ENCODE data around the gene PPFIBP1. TPM values are rescaled to one million over a fixed set of nuclear protein-coding genes. Genes with fewer than 3 reads are reported as not detected.

The PPFIBP1 gene
- total RNA-seq, 1 donor from 2014 or later: 31.1 TPM

- Histone ChIP-seq H3K4me3 (ENCODE audit: low read depth, low read length) (no peak overlapping the region), H3K27me3 (ENCODE audit: control insufficient read depth, insufficient read depth, low read length) (no peaks in the 10 kb centered on the region), H3K36me3 (ENCODE audit: control insufficient read depth, insufficient read depth, low read length) (peaks cover 2% of the 10 kb centered on the region)
- no peak for FAIRE-seq
- DNase-seq (ENCODE audit: low read depth): peak; percentile 59
- no peak for TF ChIP-seq CTCF (IDR thresholded peaks at IDR 0.05; ENCODE audit: insufficient read depth, low read length, severe bottlenecking)
These were observed 50.0 kb downstream of the PPFIBP1 start for GRCh38 chr12:27573972-27574371.

- no peak for TF ChIP-seq CTCF (IDR thresholded peaks at IDR 0.05; ENCODE audit: insufficient read depth, low read length, severe bottlenecking)
- H3K27me3 ChIP-seq (ENCODE audit: control insufficient read depth, insufficient read depth, low read length): no peaks in the 10 kb centered on the region
- FAIRE-seq (no peak), DNase-seq (ENCODE audit: low read depth) (no peak)
- H3K36me3 ChIP-seq (ENCODE audit: control insufficient read depth, insufficient read depth, low read length): peaks cover 2% of the 10 kb centered on the region
- no peak overlapping the region for H3K4me3 ChIP-seq (ENCODE audit: low read depth, low read length)
These were observed 51.2 kb downstream of the PPFIBP1 start for GRCh38 chr12:27575090-27575761.

GRCh38 chr12:27575762-27576118 lies 51.7 kb downstream of the PPFIBP1 start:
- DNase-seq (ENCODE audit: low read depth) (no peak), FAIRE-seq (no peak)
- no peak for TF ChIP-seq CTCF (IDR thresholded peaks at IDR 0.05; ENCODE audit: insufficient read depth, low read length, severe bottlenecking)
- no peaks in the 10 kb centered on the region for H3K27me3 ChIP-seq (ENCODE audit: control insufficient read depth, insufficient read depth, low read length)
- peaks cover 2% of the 10 kb centered on the region for H3K36me3 ChIP-seq (ENCODE audit: control insufficient read depth, insufficient read depth, low read length)
- H3K4me3 ChIP-seq (ENCODE audit: low read depth, low read length): no peak overlapping the region

GRCh38 chr12:27576667-27577347 lies 52.8 kb downstream of the PPFIBP1 start:
- DNase-seq (ENCODE audit: low read depth): no peak
- no peak overlapping the region for H3K4me3 ChIP-seq (ENCODE audit: low read depth, low read length)
- TF ChIP-seq CTCF (IDR thresholded peaks at IDR 0.05; ENCODE audit: insufficient read depth, low read length, severe bottlenecking): no peak
- H3K27me3 ChIP-seq (ENCODE audit: control insufficient read depth, insufficient read depth, low read length): no peaks in the 10 kb centered on the region
- FAIRE-seq: no peak
- peaks cover 2% of the 10 kb centered on the region for H3K36me3 ChIP-seq (ENCODE audit: control insufficient read depth, insufficient read depth, low read length)

GRCh38 chr12:27577688-27578087 lies 53.7 kb downstream of the PPFIBP1 start:
- TF ChIP-seq CTCF (IDR thresholded peaks at IDR 0.05; ENCODE audit: insufficient read depth, low read length, severe bottlenecking): no peak
- no peak for DNase-seq (ENCODE audit: low read depth)

More at GRCh38 chr12:27577688-27578087, 53.7 kb downstream of the PPFIBP1 start:
- FAIRE-seq: no peak
- H3K27me3 ChIP-seq (ENCODE audit: control insufficient read depth, insufficient read depth, low read length): no peaks in the 10 kb centered on the region
- H3K4me3 ChIP-seq (ENCODE audit: low read depth, low read length): no peak overlapping the region
- peaks cover 2% of the 10 kb centered on the region for H3K36me3 ChIP-seq (ENCODE audit: control insufficient read depth, insufficient read depth, low read length)

All from bronchial epithelial cell (primary cell).